Endothelial cell of hepatic sinusoid (primary cell): ENCODE results near the gene BMERB1.
"Not testable (repeated sequence)": the region's sequence is repeated elsewhere in the genome, so short reads cannot be mapped to it uniquely, and the experiment has no call there.

Experiments used
- in situ Hi-C: cut with HindIII; loops from 2 replicates; pipeline ENCODE4 v1.10.0; 2017; ENCODE audit warnings: low sequenced_read_pairs

Gene BMERB1

DNA sequence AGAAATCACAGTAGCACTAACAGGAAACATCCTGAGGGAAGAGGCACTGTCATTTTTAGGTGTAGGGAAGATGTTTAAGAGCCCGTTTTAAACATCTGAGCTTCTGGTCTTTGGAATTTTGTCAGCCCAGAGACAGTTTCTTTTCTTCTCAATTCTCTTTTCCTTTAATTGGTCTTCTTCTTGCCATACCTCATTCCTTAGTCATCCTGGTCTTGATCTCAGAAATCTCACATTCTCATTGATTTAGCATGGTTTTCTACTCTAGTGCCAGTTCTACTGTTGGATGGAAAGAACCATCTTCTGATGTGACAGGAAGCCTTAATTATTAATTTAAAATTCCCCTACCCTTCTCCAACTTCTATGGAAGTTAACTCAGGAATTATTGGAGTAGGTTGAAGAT is 25.4 kb downstream of the BMERB1 start:
- in situ Hi-C loops: no loop called here

DNA sequence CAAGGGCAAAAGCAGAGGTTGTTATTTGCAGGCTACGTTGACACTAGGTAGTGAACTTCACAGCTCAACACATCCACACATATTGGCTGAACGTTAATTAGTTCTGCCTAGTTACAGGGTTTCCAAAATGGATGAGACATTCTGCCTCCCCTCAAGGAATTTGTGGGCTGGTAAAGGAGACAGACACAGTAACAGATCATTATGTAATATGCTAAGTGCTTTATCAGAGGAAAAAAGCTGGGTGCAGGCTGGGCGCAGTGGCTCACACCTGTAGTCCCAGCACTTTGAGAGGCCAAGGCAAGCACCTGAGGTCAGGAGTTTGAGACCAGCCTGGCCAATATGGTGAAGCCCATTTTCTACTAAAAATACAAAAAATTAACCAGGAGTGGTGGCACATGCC is 26.2 kb downstream of the BMERB1 start:
- in situ Hi-C loops: no loop called here

DNA sequence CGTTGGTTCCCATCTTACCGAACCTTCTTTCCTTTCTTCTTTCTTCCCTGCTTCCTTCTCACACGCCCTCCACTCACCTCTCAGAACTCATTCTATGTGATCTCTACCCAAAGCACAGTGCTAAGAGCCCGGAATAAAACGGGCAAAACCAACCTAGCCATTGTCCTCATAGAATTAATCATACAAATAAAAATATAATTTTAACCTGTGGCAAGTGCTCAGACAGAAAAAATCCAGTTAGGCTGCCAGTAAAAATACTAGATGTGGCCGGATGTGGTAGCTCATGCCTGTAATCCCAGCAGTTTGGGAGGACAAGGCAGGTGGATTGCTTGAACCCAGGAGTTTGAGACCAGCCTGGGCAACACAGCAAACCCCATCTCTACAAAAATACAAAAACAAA is 27.0 kb downstream of the BMERB1 start:
- in situ Hi-C loops: no loop called here

DNA sequence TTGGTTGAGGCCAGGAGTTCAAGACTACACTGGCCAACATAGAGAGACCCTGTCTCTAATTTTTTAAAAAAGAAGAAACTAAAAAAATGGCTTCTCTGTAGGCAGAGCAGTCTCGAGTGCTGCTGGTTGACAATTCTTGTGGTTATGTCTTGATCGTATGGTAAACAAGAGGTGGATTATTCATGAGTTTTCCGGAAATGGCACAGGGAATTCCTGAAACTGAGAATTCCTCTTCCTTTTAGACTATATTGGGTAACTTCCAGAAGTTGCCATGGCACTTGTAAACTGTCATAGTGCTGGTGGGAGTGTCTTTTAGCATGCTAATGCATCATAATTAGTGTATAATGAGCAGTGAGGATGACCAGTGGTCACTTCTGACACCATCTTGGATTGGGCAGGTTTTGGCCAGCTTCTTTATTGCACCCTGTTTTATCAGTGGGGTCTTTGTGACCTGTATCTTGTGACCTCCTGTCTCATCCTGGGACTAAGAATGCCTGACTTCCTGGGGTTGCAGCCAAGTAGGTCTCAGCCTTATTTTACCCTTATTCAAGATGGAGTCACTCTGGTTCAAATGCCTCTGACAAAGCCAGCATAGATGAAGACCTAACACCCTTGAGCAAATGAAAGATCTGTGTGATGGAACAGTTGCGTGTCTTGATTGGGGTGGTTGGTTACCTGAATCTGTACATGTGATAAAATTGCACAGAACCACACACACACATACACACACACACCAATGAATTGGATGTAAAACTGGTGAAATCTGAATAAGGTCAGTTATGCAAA is 30.2 kb downstream of the BMERB1 start:
- in situ Hi-C loops: no loop called here

DNA sequence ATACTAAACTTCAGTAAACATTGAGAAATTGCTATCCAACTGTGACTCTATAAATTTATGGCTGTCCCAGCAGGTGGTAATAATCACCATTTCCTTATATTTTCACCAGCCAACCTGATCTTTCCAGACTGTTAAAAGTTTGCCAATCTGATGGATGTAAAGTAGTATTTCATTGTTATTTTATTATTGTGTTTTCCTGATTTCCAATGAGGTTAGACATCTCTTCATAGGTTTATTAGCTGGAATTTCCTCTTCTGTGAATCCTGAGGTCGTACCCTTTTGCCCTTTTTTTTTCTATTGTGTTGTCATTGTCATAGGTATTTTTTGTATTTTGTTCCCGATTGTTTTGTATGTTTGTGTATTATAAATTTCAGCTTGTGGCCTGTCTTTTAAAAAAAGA is 31.7 kb downstream of the BMERB1 start:
- in situ Hi-C loops: no loop called here

DNA sequence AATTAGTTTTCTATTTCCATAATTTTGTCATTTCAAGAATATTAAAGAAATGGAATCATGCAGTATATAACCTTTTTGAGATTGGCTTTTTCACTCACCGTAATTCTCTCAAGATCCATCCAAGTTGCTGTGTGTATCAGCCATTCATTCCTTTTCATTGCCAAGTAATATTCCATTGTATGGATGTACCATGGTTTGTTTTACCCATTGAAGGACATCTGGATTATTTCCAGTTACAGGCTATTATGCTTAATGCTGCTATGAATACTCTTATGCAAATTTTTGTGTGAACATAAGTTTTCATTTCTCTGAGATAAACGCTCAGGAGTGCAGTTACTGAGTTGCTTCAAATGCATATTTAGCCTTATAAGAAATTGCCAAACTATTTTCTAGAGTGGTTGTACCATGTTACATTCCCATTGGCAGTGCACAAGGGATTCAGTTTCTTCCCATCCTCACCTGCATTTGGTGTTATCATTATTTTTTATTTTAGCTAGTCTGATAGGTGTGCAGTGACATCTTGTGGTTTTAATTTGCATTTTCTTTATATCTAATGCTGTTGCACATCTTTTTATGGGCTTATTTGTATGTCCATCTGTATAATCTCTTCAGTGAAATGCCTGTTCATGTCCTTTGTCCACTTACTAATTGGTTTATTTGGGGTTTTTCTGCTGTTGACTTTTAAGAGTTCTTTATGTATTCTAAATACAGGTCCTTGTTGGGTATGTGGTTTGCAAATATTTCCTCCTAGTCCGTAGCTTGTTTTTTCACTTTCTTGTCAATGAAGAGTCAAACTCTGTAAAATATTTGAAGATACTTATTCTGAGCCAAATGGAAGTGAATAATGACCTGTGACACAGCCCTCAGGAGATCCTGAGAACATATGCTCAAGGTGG is 32.7 kb downstream of the BMERB1 start:
- in situ Hi-C loops: no loop called here

DNA sequence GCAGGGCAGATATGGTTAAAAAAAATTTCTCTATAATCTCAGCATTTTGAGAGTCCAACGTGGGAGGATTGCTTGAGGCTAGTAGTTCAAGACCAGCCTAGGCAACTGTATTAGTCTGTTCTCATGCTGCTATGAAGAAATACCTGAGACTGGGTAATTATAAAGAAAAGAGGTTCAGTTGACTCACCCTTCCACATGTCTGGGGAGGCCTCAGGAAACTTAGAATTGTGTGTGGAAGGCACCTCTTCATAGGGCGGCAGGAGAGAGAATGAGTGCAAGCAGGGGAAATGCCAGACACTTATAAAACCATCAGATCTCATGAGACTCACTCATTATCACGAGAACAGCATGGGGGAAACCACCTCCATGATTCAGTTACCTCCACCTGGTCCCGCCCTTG is 42.6 kb downstream of the BMERB1 start:
- in situ Hi-C loops: not testable (repeated sequence)

DNA sequence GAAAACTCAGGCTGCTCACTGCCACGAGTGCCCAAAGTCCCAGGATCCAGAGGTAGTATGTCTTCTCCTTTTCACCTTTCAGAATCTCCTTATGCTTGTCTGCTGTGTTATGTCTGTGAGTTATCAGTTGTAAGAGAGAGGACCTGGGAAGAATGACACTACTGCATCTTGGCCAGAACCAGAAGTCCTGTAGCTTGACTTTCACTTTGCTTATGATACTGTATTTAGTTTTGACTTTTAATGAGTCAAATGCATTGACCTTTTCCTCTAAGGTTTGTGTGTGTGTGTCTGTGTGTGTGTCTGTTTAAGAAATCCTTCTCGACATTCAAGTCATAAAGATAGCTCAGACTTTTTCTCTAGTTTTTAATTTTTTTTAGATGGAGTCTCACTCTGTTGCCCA is 43.4 kb downstream of the BMERB1 start:
- in situ Hi-C loops: no loop called here

DNA sequence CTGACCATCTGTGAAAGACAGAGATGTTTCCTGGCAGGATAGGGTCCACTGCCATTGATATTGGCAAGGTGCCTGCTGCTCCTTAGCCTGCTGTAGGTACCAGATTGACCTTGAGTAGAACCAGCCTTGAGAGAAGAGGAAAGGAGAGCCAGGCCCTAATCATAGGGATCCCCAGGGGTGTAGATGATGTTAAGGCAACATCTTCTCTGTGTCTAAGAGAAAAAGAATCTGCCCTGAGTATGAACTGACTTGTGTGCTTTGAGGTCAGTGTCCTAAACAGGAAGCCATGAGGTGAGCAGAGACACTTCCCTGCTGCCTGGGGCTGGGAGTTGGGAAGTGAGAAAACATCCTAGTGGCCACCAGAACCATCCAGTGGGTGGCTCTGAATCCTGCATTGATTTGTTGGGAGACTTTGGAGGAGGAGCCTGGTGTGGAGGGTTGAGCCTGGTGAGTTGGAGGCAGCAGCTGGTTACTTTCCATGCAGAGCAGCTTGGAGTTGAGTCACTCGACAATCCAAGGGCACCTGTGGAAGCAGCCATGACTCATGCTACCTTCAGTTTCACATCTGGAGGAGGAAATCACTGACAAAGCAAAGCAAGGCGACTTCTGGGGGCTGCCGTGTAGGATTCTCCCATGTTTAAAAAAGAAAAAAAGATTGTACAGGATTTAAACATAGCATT is 47.8 kb downstream of the BMERB1 start:
- in situ Hi-C loops: no loop called here

DNA sequence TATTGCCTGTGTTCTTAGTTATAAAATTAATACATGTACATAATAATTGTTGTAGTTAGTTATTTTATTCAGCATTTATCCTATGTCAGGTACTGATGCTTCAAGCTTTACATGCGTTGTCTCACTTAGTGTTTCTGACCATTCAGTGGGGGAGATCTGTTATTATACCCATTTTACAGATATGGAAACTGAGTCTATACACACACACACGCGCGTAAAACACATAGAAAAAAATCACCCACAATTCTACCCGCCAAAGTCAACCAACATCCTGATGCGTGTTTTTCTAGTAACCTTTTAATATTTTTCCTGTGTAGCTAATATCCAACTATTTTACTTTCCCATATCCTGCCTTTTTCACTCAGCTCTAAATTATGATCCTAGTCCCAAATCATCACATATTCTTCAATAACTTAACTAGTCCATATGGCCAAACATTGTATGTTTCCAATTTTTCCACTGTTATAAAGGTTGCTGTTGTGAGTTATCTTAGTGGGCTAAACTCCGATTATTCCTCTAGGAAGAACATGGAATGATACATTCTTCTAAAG is 48.4 kb downstream of the BMERB1 start:
- in situ Hi-C loops: no loop called here

DNA sequence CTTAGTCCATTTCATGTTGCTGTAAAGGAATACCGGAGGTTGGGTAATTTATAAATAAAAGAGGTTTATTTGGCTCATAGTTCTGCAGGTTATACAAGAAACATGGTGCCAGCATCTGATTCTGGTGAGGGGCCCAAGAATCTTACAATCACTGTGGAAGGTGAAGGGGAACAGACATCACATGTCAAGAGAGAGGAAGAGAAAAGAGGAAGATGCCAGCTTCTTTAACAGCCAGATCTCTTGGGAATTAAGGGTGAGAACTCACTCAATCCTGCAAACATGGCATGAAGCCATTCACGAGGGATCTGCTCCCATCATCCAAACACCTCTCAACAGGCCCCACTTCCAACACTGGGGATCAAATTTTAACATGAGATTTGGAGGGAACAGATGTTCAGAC is 49.5 kb downstream of the BMERB1 start:
- in situ Hi-C loops: no loop called here

DNA sequence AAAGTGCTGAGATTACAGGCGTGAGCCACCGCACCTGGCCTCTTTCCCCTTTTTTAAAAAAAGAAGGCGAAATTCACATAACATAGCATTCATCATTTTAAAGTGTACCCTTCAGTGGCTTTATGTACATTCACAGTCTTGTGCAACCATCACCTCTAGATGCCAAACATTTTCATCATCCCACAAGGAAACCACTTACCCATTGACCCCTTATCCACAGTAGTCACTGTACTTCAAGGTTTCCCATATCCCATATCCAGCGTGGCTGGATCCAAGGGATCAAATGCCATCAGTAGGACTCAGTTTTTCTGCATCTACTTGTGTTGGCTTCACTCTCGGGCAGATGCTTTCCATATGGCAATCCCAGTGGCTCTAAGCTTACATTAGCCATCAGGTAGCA is 50.3 kb downstream of the BMERB1 start:
- in situ Hi-C loops: no loop called here

DNA sequence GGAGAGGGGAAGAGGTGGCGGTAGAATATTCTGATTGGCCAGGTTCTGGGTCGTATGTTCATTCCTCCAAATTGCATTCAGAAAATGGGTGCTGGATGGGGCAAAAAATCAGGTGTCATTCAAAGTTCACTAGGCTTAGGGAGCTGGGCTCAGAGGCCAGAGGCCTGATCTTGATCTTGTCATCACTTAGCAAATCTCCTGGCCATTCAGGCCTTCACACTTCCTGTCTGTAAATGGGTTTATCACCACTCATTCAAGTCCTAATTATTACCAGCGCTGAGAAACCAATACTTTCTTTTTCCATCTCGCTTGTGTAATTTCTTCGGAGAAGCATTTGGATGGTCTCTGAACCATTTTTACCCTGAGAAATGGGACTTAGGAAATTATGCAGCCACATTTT is 50.8 kb downstream of the BMERB1 start:
- in situ Hi-C loops: no loop called here

DNA sequence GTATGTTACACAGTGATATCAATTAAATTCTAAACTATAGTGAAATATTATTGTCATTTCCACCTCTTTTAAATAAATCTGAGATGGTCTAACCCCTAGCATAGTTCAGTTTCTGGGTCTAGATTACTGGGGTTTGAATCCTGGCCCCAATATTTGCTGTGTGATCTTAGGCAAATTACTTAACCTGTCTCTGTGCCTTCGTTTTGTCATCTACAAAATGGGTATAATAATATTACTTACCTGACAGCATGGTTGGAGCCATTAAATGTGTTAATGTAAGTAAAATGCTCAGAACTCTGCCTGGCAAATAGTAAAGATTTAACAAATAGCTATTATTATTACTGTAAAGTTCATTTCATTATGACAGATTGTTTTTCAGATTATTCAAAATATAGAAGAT is 52.3 kb downstream of the BMERB1 start:
- in situ Hi-C loops: no loop called here

DNA sequence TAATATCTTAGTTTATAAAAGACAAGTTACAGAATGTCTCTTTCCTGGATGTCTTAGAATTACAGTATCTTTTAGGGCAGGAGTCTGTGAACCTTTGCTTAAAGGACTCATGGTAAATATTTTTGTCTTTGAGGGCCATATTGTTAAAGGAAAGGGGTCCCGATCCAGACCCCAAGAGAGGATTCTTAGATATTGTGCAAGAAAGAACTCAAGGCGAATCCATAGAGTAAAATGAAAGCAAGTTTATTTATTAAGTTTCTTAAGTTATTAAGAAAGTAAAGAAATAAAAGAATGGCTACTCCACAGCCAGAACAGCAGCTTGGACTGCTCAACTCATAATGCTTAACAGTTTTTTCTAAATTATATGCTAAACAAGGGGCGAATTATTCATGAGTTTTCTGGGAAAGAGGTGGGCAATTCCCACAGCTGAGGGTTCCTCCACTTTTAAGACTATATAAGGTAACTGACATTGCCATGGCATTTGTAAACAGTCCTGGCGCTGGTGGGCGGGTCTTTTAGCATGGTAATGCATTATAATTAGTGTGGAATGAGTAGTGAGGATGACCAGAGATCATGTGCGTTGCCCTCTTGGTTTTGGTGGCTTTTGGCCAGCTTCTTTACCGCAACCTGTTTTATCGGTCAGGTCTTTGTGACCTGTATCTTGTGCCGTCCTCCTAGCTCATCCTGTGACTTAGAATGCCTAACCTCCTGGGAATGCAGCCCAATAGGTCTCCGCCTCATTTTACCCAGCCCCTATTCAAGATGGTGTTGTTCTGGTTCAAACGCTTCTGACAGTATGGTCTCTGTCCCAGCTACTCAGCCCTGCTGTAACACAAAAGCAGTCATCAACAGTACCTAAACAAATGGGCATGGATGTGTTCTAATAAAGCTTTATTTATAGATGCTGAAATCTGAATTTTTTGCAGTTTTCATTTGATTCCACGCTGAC is 53.2 kb downstream of the BMERB1 start:
- in situ Hi-C loops: no loop called here

DNA sequence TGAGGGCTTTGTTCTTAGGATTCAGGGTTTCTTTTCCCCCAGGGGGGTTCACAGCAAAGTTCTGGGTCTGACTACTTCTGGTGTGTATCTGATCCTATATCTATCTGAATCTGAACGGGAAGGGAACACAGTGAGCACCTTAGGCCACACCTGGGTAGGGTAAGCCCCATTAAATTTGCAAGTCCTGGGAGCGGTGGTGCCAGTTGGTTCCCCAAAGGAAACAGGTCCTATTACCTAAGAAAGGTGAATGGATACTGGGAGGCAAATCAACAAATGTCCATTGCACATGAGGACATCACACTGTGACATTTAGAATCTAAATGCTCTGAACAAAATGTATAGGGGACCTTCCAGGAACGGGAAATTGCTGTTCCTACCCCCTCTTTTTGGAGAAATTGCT is 54.6 kb downstream of the BMERB1 start:
- in situ Hi-C loops: no loop called here

DNA sequence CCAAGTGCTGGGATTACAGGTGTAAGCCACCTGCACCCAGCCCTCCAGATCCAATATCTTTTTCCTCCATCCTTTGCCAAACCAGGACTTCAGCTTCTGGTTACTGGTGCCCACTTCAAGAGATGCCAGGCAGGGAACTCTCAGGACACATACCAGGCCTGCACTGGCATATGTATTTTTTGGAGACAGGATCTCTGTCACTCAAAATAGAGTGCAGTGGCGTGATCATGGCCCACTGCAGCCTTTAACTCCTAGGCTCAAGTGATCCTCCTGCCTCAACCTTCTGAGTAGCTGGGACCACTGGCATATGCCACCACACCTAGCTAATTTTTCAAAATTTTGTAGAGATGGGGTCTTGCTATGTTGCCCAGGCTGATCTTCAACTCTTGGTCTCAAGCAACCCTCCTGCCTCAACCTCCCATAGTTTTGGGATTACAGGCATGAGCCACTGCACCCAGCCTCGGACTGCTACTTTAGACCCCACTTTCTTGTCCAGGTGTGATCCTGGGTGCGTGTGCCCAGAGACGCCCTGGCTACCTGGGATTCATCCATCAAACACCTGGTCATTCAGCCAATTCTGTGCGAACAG is 55.8 kb downstream of the BMERB1 start:
- in situ Hi-C loops: no loop called here

DNA sequence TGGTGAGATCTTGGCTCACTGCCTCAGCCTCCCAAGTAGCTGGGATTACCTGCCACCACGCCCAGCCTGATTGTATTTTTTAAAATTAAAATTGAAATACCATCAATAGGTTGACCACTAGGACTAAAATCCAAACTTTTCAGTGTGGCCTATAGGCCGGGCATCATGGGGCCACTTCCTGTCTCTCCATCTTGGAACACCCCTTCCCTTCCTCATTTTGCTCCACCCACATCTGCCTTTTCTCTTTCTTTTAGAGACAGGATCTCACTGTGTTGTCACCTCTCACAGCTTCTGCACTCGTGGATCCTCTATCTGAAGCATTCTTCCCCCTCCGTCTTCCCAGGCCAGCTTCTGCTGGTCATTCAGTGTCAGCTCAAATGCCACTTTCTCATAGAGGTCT is 57.0 kb downstream of the BMERB1 start:
- in situ Hi-C loops: no loop called here

DNA sequence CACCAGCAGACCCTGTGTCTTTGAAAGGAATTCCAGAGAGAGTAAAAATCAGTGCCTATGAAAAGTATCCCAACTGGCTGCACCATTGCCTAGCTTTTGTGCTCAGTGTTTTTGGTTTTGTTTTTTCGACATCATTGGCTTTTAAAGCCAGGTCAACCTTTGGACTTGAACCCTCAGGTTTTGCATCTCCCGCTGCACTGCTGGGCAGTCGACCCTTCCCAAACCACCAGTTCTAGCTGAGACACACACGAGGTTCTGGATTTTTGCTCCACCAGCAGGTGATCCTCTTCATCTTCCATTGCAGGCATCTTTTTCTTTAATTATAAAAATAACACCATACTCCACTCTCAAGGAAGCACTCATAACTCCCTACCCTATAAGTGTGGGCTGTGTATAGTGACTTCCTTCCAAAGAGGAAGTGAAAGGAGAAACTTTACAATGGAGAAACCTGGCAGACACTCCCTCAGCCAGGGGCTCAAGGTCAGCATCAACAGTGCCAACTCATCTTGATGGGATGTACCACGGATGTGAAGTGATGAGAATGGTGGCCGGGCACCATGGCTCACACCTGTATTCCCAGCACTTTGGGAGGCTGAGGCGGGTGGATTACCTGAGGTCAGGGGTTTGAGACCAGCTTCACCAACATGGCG is 57.8 kb downstream of the BMERB1 start:
- in situ Hi-C loops: no loop called here
